Lower leg skin (tissue), 4 donors: ENCODE data around the gene C8B. TPM values are rescaled to one million over a fixed set of nuclear protein-coding genes. Genes with fewer than 3 reads are reported as not detected.

Source experiments
- DNase-seq, 2 donors: peaks; one replicate each; pipeline ENCODE4 v3.0.0-alpha.2; 2019; ENCODE audit warnings: low spot score in 2 of 2
- H3K4me3 ChIP-seq: fragments of 200-600 bp; sonication (generic); 2 replicates; pipeline ENCODE4 v1.5.1; 2017; ENCODE audit warnings: mild to moderate bottlenecking, low read depth; ENCODE audit not compliant: poor library complexity, severe bottlenecking
- POLR2A ChIP-seq, 2 donors: fragments of 450-650 bp; IDR thresholded peaks; one replicate each; pipeline ENCODE4 v1.6.1; 2016 to 2017; ENCODE audit warnings: antibody characterized with exemption in 2 of 2, mild to moderate bottlenecking in 1 of 2, moderate library complexity in 1 of 2
- WGBS, 2 donors: methylation state at CpG; one replicate each; pipeline ENCODE4 v1.1.5; 2018; 5-methylcytosine and 5-hydroxymethylcytosine counted together
- intact Hi-C: fragments of 100-400 bp; cut with DNase I; formaldehyde crosslinking; loops from one replicate; pipeline ENCODE4 v1.15.0; 2023; ENCODE audit warnings: low total_unique reads
- total RNA-seq, 4 donors: library from RNA; depleted of rRNA; stranded (reverse); fragments of >200 nt; gene quantifications; one replicate each; pipeline ENCODE4 v1.1.0, GENCODE V29; 2016
- TF ChIP-seq, protein P1 (sequence below), 3 donors: fragments of 450-650 bp; IDR thresholded peaks; one replicate each; pipeline ENCODE4 v1.5.1; 2016; ENCODE audit warnings: antibody characterized with exemption in 3 of 3, mild to moderate bottlenecking in 3 of 3, moderate library complexity in 2 of 3

The C8B gene
- total RNA-seq, 4 donors from 2014 or later, result not detected

DNA sequence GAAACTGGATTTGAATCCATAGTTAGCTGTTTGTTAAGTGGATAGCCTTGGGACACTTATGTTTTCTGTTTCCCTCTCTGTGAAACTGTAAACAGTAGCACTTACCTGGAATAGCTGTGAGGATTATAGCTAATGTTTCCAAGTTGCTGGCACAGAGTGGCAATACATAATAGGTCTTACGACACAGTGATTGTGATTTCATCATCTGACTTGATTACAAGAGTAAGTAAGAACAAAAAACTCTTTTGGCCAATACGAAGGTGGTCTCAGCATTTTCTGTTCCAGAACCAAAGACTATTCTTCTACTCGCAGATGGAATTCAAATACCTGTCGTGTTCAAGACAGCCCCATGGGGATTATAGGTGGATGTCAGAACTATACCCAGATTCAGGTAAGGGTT, 2.1 kb downstream of the C8B start:
- TF ChIP-seq, protein P1, sequence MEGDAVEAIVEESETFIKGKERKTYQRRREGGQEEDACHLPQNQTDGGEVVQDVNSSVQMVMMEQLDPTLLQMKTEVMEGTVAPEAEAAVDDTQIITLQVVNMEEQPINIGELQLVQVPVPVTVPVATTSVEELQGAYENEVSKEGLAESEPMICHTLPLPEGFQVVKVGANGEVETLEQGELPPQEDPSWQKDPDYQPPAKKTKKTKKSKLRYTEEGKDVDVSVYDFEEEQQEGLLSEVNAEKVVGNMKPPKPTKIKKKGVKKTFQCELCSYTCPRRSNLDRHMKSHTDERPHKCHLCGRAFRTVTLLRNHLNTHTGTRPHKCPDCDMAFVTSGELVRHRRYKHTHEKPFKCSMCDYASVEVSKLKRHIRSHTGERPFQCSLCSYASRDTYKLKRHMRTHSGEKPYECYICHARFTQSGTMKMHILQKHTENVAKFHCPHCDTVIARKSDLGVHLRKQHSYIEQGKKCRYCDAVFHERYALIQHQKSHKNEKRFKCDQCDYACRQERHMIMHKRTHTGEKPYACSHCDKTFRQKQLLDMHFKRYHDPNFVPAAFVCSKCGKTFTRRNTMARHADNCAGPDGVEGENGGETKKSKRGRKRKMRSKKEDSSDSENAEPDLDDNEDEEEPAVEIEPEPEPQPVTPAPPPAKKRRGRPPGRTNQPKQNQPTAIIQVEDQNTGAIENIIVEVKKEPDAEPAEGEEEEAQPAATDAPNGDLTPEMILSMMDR (IDR thresholded peaks at IDR 0.05), result no peak
- no peak for TF ChIP-seq POLR2A (IDR thresholded peaks at IDR 0.05)
- no peak for DNase-seq
- no peak overlapping the region for H3K4me3 ChIP-seq
- intact Hi-C loops, result no loop called here
- WGBS, 2 donors, result 70 to 72% methylated on average over 4 of the region's 4 CpGs

DNA sequence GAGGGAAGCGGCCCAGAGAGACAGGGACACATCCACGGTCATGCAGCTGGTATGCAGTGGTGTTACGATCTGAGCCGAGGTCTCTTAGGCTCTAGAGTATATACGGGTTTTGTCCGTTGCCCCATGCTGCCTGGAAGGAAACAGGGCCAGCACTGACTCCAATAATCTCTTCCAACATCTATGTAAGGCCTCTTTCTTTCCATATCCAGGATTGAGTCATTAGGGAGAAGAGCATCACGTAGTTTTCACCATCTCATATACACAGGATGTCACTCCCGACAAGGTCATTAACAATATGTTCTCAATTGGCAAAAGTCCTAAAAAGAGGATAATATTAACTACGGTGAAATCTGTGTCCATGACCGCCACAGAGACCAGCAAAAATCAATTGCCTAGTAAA, 4.4 kb downstream of the C8B start:
- no peak for DNase-seq
- no peak overlapping the region for H3K4me3 ChIP-seq
- TF ChIP-seq, protein P1 (IDR thresholded peaks at IDR 0.05), result no peak
- no peak for TF ChIP-seq POLR2A (IDR thresholded peaks at IDR 0.05)
- intact Hi-C loops, result no loop called here
- WGBS, 2 donors, result 84 to 89% methylated on average over 10 of the region's 10 CpGs

DNA sequence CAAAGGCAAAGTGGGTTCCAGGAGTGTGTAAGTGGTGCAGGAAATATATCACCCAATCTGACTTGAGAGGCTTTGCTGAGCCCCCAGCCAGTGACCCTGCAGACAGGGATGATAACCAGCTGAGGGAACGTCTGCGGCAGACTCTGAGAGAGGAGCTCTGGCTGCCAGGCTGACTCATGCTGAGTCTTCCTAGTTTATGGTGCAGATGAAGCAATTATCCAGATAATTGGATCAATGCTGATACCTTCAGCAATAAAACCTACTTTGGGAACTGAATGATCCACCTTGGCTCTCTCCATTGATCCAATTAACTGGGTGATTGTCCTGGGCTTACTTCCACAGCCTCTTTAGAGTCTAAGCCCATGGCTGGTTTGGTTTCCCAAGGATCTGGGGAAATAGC, 7.3 kb downstream of the C8B start:
- intact Hi-C loops, result no loop called here
- no peak for DNase-seq
- 17 to 25% methylated on average over 2 of the region's 2 CpGs for WGBS, 2 donors
- H3K4me3 ChIP-seq, result no peak overlapping the region
- no peak for TF ChIP-seq POLR2A (IDR thresholded peaks at IDR 0.05)
- TF ChIP-seq, protein P1 (IDR thresholded peaks at IDR 0.05), result no peak

DNA sequence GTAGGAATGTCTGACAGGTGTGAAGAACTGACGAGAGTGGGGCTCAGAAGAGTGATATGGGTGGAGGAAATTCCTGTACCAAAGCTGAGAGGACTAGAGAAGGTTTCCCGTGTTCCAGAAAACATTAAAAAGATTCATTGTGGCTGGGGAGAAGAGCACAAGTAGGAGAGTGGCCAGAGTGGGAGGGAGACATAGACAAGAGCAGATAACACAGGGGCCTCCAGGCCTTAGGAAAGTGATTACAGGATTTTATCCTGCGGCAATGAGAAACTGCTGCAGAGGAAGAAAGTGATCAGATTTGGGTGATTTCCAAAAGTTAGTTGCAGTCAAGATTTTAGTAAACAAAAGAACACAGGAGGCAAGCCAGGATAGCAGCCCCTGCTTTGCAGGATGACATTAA, 7.9 kb downstream of the C8B start:
- intact Hi-C loops, result no loop called here
- TF ChIP-seq, protein P1 (IDR thresholded peaks at IDR 0.05), result no peak
- TF ChIP-seq POLR2A (IDR thresholded peaks at IDR 0.05), result no peak
- no peak overlapping the region for H3K4me3 ChIP-seq
- DNase-seq, result no peak
- 35 to 40% methylated on average over 3 of the region's 3 CpGs for WGBS, 2 donors

DNA sequence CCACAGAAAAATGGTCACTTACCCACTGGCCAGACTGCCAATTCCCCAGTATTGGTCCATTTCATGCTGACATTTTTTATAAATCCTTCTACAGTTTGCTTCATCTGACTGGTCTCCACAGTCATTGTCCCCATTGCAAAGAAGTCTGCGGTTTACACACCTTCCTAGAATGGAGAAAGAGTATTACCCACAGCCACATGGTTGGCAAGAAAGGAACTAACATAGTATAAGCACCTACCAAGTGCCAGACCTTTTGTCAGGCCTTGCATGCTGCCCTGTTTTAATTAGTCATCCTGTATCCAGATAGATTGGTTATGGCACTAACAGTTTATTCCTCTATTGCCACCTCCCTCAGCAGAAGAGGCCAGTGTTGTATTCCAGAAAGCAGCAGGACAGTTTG, 11.2 kb downstream of the C8B start:
- DNase-seq, result no peak
- H3K4me3 ChIP-seq, result no peak overlapping the region
- 73 to 80% methylated on average over 1 of the region's 1 CpG for WGBS, 2 donors
- intact Hi-C loops, result no loop called here
- no peak for TF ChIP-seq POLR2A (IDR thresholded peaks at IDR 0.05)
- TF ChIP-seq, protein P1 (IDR thresholded peaks at IDR 0.05), result no peak

DNA sequence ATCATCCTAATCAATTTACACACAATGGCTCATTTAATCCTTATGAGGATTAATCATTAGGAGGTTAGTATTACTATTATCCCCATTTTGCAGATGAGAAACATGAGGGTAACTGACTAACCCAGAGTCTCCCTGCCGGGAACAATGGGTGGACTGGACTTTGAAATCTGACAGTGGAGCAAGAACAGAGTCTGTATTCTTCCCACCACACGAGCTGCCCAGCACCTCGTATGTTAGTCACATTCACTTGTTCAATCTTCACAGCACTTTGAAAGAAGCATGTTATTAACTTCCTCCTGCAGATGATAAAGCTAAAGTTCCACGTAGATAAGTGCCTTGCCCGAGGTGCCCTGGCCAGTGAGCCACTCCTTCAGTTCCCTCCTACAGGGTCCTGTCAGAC, 12.4 kb downstream of the C8B start:
- intact Hi-C loops, result no loop called here
- 55 to 75% methylated on average over 5 of the region's 5 CpGs for WGBS, 2 donors
- no peak overlapping the region for H3K4me3 ChIP-seq
- DNase-seq, result no peak
- TF ChIP-seq, protein P1 (IDR thresholded peaks at IDR 0.05), result no peak
- no peak for TF ChIP-seq POLR2A (IDR thresholded peaks at IDR 0.05)
